HCT116 (cell line): ENCODE measurements around the gene FAM216B. TPM values are rescaled to one million over a fixed set of nuclear protein-coding genes. Genes with fewer than 3 reads are reported as not detected.

ENCODE experiments used
- ATAC-seq: fragments of 200-7000 bp; cut with Tn5 transposase; 2 replicates; pipeline ENCODE4 v1.9.1; 2020; ENCODE audit warnings: mild to moderate bottlenecking, moderate library complexity
- BruUV-seq: library from RNA; stranded (reverse); fragments of 400-500 nt; replicated peaks from 2 replicates; lab custom pipeline; 2021; lab: Mats Ljungman, UMichigan
- CTCF ChIA-PET: fragments of 300-600 bp; sonication (Branson Sonifier 250); formaldehyde crosslinking; loops from one replicate; lab custom pipeline; 2021; ENCODE audit warnings: antibody characterized with exemption; lab: Charles Lee
- POLR2A ChIA-PET: fragments of 300-600, 350-600 bp; sonication (Branson Sonifier 250); formaldehyde crosslinking; loops from one replicate; lab custom pipeline; 2021; ENCODE audit warnings: antibody characterized with exemption; lab: Charles Lee
- RAD21 ChIA-PET, 2 experiments: fragments of 300-600 bp; sonication (Branson Sonifier 250); formaldehyde crosslinking; loops; one replicate each; lab custom pipeline; 2023; ENCODE audit warnings: low total read pairs in 2 of 2; ENCODE audit not compliant: uncharacterized antibody in 2 of 2, unreplicated experiment in 2 of 2, low non-redundant PET in 1 of 2; lab: Charles Lee
- DNase-seq: peaks from one replicate; pipeline ENCODE4 v3.0.0-alpha.2; 2010; ENCODE audit warnings: low read depth, low spot score
- H2AFZ ChIP-seq: fragments of 200-600 bp; shearing (Covaris generic), sonication (generic); 2 replicates; pipeline ENCODE4 v1.6.1; 2017; ENCODE audit warnings: low read depth, mixed run types, mixed read lengths, antibody characterized with exemption, low read length; ENCODE audit not compliant: poor library complexity, severe bottlenecking
- H3K27ac ChIP-seq: 2 replicates; pipeline ENCODE4 v1.5.1; 2012; ENCODE audit warnings: low read depth, low read length
- H3K27me3 ChIP-seq: fragments of 200-600 bp; sonication (generic); 2 replicates; pipeline ENCODE4 v1.6.1; 2016; ENCODE audit warnings: mixed run types, low read length, mixed read lengths; ENCODE audit not compliant: insufficient read depth
- H3K36me3 ChIP-seq, 2 experiments: fragments of 200-500 bp in 1 of 2; fragments of 200-600 bp in 1 of 2; sonication (Bioruptor generic) in 1 of 2; sonication (generic) in 1 of 2; 2 replicates each; pipeline versions ENCODE4 v1.5.1 to v1.6.1; 2014 to 2016; ENCODE audit warnings: low read length in 2 of 2, inconsistent platforms in 1 of 2, mixed read lengths in 1 of 2, mixed run types in 1 of 2; ENCODE audit not compliant: insufficient read depth in 2 of 2, control insufficient read depth in 1 of 2
- H3K4me1 ChIP-seq, 2 experiments: fragments of 200-600 bp in 1 of 2; sonication (generic) in 1 of 2; 2 replicates each; pipeline versions ENCODE4 v1.5.1 to v1.6.1; 2012 to 2017; ENCODE audit warnings: low read length in 2 of 2, inconsistent platforms in 1 of 2, mild to moderate bottlenecking in 1 of 2, mixed read lengths in 1 of 2, mixed run types in 1 of 2, moderate library complexity in 1 of 2; ENCODE audit not compliant: insufficient read depth in 2 of 2, control insufficient read depth in 1 of 2
- H3K4me2 ChIP-seq: fragments of 200-600 bp; sonication (generic); 2 replicates; pipeline ENCODE4 v1.6.1; 2017; ENCODE audit warnings: mixed run types, low read length, mixed read lengths
- H3K4me3 ChIP-seq, 2 experiments: fragments of 200-600 bp in 1 of 2; sonication (generic) in 1 of 2; replicated peaks in 1 of 2; 2 replicates each; pipeline ENCODE4 v1.5.1; 2011 to 2016; ENCODE audit warnings: low read length in 2 of 2, control low read depth in 1 of 2, low read depth in 1 of 2, mild to moderate bottlenecking in 1 of 2, mixed read lengths in 1 of 2, mixed run types in 1 of 2
- H3K79me2 ChIP-seq: fragments of 200-600 bp; sonication (generic); 2 replicates; pipeline ENCODE4 v1.6.1; 2017; ENCODE audit warnings: mild to moderate bottlenecking, mixed run types, low read length, moderate library complexity, mixed read lengths; ENCODE audit not compliant: insufficient read depth
- H3K9ac ChIP-seq: fragments of 200-600 bp; sonication (generic); 2 replicates; pipeline ENCODE4 v1.6.1; 2016; ENCODE audit warnings: low read length, mixed read lengths
- H3K9me2 ChIP-seq: fragments of 200-600 bp; sonication (generic), shearing (Covaris generic); 2 replicates; pipeline ENCODE4 v1.6.1; 2017; ENCODE audit warnings: mixed run types, mild to moderate bottlenecking, moderate library complexity; ENCODE audit not compliant: insufficient read depth
- H3K9me3 ChIP-seq, 2 experiments: fragments of 200-500 bp in 1 of 2; fragments of 200-600 bp in 1 of 2; sonication (Bioruptor generic) in 1 of 2; sonication (generic) in 1 of 2; 2 replicates each; pipeline ENCODE4 v1.6.1; 2014 to 2017; ENCODE audit warnings: low read length in 2 of 2, mixed read lengths in 2 of 2, inconsistent platforms in 1 of 2, low read depth in 1 of 2, mild to moderate bottlenecking in 1 of 2, mixed run types in 1 of 2, moderate library complexity in 1 of 2; ENCODE audit not compliant: control insufficient read depth in 1 of 2, insufficient read depth in 1 of 2
- H4K20me1 ChIP-seq: fragments of 200-600 bp; sonication (generic), shearing (Covaris generic); 2 replicates; pipeline ENCODE4 v1.6.1; 2017; ENCODE audit warnings: mixed run types, mild to moderate bottlenecking, moderate library complexity; ENCODE audit not compliant: insufficient read depth
- EGR1 ChIP-seq: IDR thresholded peaks from 2 replicates; pipeline ENCODE4 v1.6.1; 2012; ENCODE audit warnings: low read depth
- ELF1 ChIP-seq: IDR thresholded peaks from 2 replicates; pipeline ENCODE4 v1.6.1; 2012; ENCODE audit warnings: low read depth, borderline replicate concordance
- EZH2phosphoT487 ChIP-seq: fragments of 200-600 bp; IDR thresholded peaks from 2 replicates; pipeline ENCODE4 v1.6.1; 2018; ENCODE audit warnings: antibody characterized with exemption, borderline replicate concordance
- FOSL1 ChIP-seq: IDR thresholded peaks from 2 replicates; pipeline ENCODE4 v1.6.1; 2012; ENCODE audit warnings: low read depth
- POLR2A ChIP-seq: IDR thresholded peaks from 2 replicates; pipeline ENCODE4 v1.7.0; 2011; ENCODE audit warnings: borderline replicate concordance; ENCODE audit not compliant: insufficient read depth, insufficient read length; ENCODE audit errors: extremely low read depth
- SIN3A ChIP-seq: IDR thresholded peaks from 2 replicates; pipeline ENCODE4 v1.6.1; 2012; ENCODE audit warnings: low read depth
- ZFX ChIP-seq: fragments of 450-650 bp; IDR thresholded peaks from 2 replicates; pipeline ENCODE4 v1.6.1; 2017
- ZNF274 ChIP-seq: fragments of 200-500 bp; sonication (Bioruptor generic); IDR thresholded peaks from 2 replicates; pipeline ENCODE4 v1.6.1; 2014; ENCODE audit warnings: mild to moderate bottlenecking, low read depth, low read length, inconsistent platforms
- intact Hi-C: fragments of 100-400 bp; cut with micrococcal nuclease; formaldehyde crosslinking; loops from 2 replicates; pipeline ENCODE4 v1.10.0; 2022
- total RNA-seq: library from RNA; stranded (reverse); gene quantifications from one replicate; pipeline ENCODE4 v1.2.1, GENCODE V29; 2021; ENCODE audit not compliant: unreplicated experiment
- TF ChIP-seq, protein P1 (sequence below): IDR thresholded peaks from 2 replicates; pipeline ENCODE4 v1.6.1; 2011; ENCODE audit warnings: mild to moderate bottlenecking, low read length, moderate library complexity; ENCODE audit not compliant: insufficient replicate concordance; ENCODE audit errors: extremely low read depth
- TF ChIP-seq, protein P2 (sequence below): IDR thresholded peaks from 2 replicates; pipeline ENCODE4 v1.6.1; 2012
- TF ChIP-seq, protein P3 (sequence below): IDR thresholded peaks from 2 replicates; pipeline ENCODE4 v1.6.1; 2012; ENCODE audit warnings: low read depth

Gene FAM216B
- total RNA-seq, 1 experiment from 2014 or later = not detected

DNA sequence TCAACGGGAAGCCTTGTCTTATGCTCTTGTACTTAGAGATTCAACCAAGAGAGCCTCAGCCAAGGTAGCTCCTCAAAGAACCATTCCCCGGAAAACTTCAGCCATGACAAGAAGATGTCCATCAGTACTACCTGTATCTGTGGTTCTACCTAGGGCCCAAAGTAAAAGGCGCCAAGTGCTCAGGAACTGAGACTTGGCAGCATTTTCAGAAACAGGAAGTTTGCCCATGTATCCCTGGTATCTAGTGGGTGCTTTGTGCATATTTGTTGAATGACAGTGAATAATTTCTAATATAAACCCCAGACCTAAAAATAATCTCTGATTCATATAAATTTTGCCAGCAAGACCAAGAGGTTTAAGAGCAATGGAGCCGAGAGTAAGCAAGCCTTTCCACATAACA, 7.2 kb downstream of the FAM216B start:
- ATAC-seq = no peak
- Histone ChIP-seq H3K36me3 (no peaks in the 10 kb centered on the region), H3K9me2 (no peaks in the 10 kb centered on the region), H3K27ac (no peak overlapping the region), H3K4me3 (no peak overlapping the region), H3K9me3 (no peaks in the 10 kb centered on the region), H3K9ac (no peak overlapping the region), H4K20me1 (no peaks in the 10 kb centered on the region), H3K79me2 (no peaks in the 10 kb centered on the region), H2AFZ (no peak overlapping the region), H3K27me3 (no peaks in the 10 kb centered on the region), H3K4me1 (no peaks in the 10 kb centered on the region), H3K4me2 (no peak overlapping the region)
- intact Hi-C loops = no loop called here
- POLR2A ChIA-PET = no interaction called here
- RAD21 ChIA-PET = no interaction called here
- DNase-seq = no peak
- BruUV-seq = no TSS peak
- TF ChIP-seq ELF1 = no peak
- CTCF ChIA-PET = no interaction called here

DNA sequence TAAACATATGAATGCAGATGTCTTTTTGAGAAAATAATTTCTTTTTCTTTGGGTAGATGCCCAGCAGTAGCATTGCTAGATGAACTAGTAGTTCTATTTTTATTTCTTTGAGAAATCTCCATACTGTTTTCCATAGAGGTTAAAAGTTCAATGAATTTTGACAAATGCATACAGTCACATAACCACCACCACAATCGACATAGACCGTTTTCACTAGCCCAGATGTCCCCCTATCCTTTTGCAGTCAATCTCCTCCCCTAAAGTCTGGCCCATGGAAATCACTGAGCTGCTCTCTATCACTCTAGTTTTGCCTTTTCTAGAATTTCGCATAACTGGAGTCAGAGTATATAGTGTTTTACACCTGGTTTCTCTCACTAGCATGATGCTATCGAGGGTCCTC, 10.8 kb downstream of the FAM216B start:
- BruUV-seq = no TSS peak
- TF ChIP-seq FOSL1 (no peak), ZNF274 (no peak), ZFX (no peak), EZH2phosphoT487 (no peak), SIN3A (no peak), POLR2A (no peak), EGR1 (no peak), ELF1 (no peak)
- TF ChIP-seq, protein P1, sequence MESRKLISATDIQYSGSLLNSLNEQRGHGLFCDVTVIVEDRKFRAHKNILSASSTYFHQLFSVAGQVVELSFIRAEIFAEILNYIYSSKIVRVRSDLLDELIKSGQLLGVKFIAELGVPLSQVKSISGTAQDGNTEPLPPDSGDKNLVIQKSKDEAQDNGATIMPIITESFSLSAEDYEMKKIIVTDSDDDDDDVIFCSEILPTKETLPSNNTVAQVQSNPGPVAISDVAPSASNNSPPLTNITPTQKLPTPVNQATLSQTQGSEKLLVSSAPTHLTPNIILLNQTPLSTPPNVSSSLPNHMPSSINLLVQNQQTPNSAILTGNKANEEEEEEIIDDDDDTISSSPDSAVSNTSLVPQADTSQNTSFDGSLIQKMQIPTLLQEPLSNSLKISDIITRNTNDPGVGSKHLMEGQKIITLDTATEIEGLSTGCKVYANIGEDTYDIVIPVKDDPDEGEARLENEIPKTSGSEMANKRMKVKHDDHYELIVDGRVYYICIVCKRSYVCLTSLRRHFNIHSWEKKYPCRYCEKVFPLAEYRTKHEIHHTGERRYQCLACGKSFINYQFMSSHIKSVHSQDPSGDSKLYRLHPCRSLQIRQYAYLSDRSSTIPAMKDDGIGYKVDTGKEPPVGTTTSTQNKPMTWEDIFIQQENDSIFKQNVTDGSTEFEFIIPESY = no peak
- TF ChIP-seq, protein P2, sequence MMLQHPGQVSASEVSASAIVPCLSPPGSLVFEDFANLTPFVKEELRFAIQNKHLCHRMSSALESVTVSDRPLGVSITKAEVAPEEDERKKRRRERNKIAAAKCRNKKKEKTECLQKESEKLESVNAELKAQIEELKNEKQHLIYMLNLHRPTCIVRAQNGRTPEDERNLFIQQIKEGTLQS = no peak
- TF ChIP-seq, protein P3, sequence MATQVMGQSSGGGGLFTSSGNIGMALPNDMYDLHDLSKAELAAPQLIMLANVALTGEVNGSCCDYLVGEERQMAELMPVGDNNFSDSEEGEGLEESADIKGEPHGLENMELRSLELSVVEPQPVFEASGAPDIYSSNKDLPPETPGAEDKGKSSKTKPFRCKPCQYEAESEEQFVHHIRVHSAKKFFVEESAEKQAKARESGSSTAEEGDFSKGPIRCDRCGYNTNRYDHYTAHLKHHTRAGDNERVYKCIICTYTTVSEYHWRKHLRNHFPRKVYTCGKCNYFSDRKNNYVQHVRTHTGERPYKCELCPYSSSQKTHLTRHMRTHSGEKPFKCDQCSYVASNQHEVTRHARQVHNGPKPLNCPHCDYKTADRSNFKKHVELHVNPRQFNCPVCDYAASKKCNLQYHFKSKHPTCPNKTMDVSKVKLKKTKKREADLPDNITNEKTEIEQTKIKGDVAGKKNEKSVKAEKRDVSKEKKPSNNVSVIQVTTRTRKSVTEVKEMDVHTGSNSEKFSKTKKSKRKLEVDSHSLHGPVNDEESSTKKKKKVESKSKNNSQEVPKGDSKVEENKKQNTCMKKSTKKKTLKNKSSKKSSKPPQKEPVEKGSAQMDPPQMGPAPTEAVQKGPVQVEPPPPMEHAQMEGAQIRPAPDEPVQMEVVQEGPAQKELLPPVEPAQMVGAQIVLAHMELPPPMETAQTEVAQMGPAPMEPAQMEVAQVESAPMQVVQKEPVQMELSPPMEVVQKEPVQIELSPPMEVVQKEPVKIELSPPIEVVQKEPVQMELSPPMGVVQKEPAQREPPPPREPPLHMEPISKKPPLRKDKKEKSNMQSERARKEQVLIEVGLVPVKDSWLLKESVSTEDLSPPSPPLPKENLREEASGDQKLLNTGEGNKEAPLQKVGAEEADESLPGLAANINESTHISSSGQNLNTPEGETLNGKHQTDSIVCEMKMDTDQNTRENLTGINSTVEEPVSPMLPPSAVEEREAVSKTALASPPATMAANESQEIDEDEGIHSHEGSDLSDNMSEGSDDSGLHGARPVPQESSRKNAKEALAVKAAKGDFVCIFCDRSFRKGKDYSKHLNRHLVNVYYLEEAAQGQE = no peak
- no peak overlapping the region for H3K9ac ChIP-seq
- intact Hi-C loops = no loop called here
- H3K9me2 ChIP-seq = no peaks in the 10 kb centered on the region
- no peaks in the 10 kb centered on the region for H4K20me1 ChIP-seq
- H3K4me2 ChIP-seq = no peak overlapping the region
- ATAC-seq (no peak), DNase-seq (no peak)
- H3K27me3 ChIP-seq = peaks cover 10% of the 10 kb centered on the region
- H3K9me3 ChIP-seq = no peaks in the 10 kb centered on the region
- no peak overlapping the region for H3K27ac ChIP-seq
- no peaks in the 10 kb centered on the region for H3K79me2 ChIP-seq
- H2AFZ ChIP-seq = no peak overlapping the region
- ChIA-PET CTCF (no interaction called here), RAD21 (no interaction called here), POLR2A (no interaction called here)
- H3K4me1 ChIP-seq = no peaks in the 10 kb centered on the region
- H3K36me3 ChIP-seq = no peaks in the 10 kb centered on the region
- H3K4me3 ChIP-seq = no peak overlapping the region
